Measurements from ENCODE around the gene SPINT2.
"Not testable (repeated sequence)": the region's sequence is repeated elsewhere in the genome, so short reads cannot be mapped to it uniquely, and the experiment has no call there.

SPINT2 gene

GRCh38 chr19:38320969-38321339 is 56.6 kb downstream of the SPINT2 start:
- no peak for DNase-seq (ENCODE audit: low read depth in 3 of 3)

GRCh38 chr19:38321646-38322196 is 57.3 kb downstream of the SPINT2 start:
- no peak for DNase-seq (ENCODE audit: low read depth in 3 of 3)

GRCh38 chr19:38323291-38323690 is 58.9 kb downstream of the SPINT2 start:
- DNase-seq (ENCODE audit: low read depth in 3 of 3) = no peak

- no peak for DNase-seq (ENCODE audit: low read depth in 3 of 3)
Observed at GRCh38 chr19:38324431-38324830, 60.1 kb downstream of the SPINT2 start.

- no peak for DNase-seq (ENCODE audit: low read depth in 3 of 3)
Observed at GRCh38 chr19:38326591-38326990, 62.2 kb downstream of the SPINT2 start.

GRCh38 chr19:38329651-38330050 is 65.3 kb downstream of the SPINT2 start:
- no peak for DNase-seq (ENCODE audit: low read depth in 3 of 3)

GRCh38 chr19:38331728-38332127 is 67.4 kb downstream of the SPINT2 start:
- DNase-seq (ENCODE audit: low read depth in 3 of 3) = no peak

- no peak for DNase-seq (ENCODE audit: low read depth in 3 of 3)
Observed at GRCh38 chr19:38333245-38333644, 68.9 kb downstream of the SPINT2 start.

GRCh38 chr19:38335949-38336637 is 71.7 kb downstream of the SPINT2 start:
- peak; percentile 87 to 89 (median 88) for DNase-seq (ENCODE audit: low read depth in 3 of 3)

GRCh38 chr19:38336638-38337359 is 72.4 kb downstream of the SPINT2 start:
- DNase-seq (ENCODE audit: low read depth in 3 of 3) = peak; percentile 89 to 95 (median 93)

GRCh38 chr19:38337360-38337653 is 72.9 kb downstream of the SPINT2 start:
- DNase-seq (ENCODE audit: low read depth in 3 of 3) = no peak

GRCh38 chr19:38339011-38339410 is 74.6 kb downstream of the SPINT2 start:
- DNase-seq (ENCODE audit: low read depth in 3 of 3) = not testable (repeated sequence)

GRCh38 chr19:38340927-38341326 is 76.6 kb downstream of the SPINT2 start:
- DNase-seq (ENCODE audit: low read depth in 3 of 3) = no peak

Measured in stimulated activated CD4-positive, alpha-beta T cell treated with anti-CD3 and anti-CD28 coated beads, TNF-alpha, amount 100 ng/mL, for 4 hours (primary cell).